ENCODE results near the gene MYO16. TPM values are rescaled to one million over a fixed set of nuclear protein-coding genes. Genes with fewer than 3 reads are reported as not detected.

Gene MYO16
- polyA plus RNA-seq, 1 donor from 2014 or later = 2.5 TPM

- H4K20me1 ChIP-seq (ENCODE audit: insufficient read depth) = no peaks in the 10 kb centered on the region
- no peak for TF ChIP-seq EP300 (conservative IDR thresholded peaks at IDR 0.05; ENCODE audit: poor library complexity, severe bottlenecking)
- no peak for TF ChIP-seq CTCF (IDR thresholded peaks at IDR 0.05; ENCODE audit: poor library complexity, severe bottlenecking)
- TF ChIP-seq REST (IDR thresholded peaks at IDR 0.05; ENCODE audit: borderline replicate concordance) = no peak
- TF ChIP-seq TAF1 (IDR thresholded peaks at IDR 0.05; ENCODE audit: low read depth) = no peak
- TF ChIP-seq EZH2 (IDR thresholded peaks at IDR 0.05; ENCODE audit: borderline replicate concordance, insufficient read depth, low read length, poor library complexity, severe bottlenecking) = no peak
- TF ChIP-seq POLR2AphosphoS5 (IDR thresholded peaks at IDR 0.05) = no peak
- no peak for TF ChIP-seq RAD21 (conservative IDR thresholded peaks at IDR 0.05)
- TF ChIP-seq SMC3 (conservative IDR thresholded peaks at IDR 0.05; ENCODE audit: poor library complexity) = no peak
- no peak for TF ChIP-seq MXI1 (conservative IDR thresholded peaks at IDR 0.05; ENCODE audit: poor library complexity, severe bottlenecking)
These were observed 18.9 kb upstream of the MYO16 start for GRCh38 chr13:108610507-108610906.

GRCh38 chr13:108615241-108615640, 14.2 kb upstream of the MYO16 start:
- H3K4me3 ChIP-seq (ENCODE audit: low read length) = no peak overlapping the region
- no peak overlapping the region for H2AFZ ChIP-seq (ENCODE audit: low read depth, low read length)
- no peaks in the 10 kb centered on the region for H3K9me3 ChIP-seq (ENCODE audit: low read length)
- H3K79me2 ChIP-seq (replicated peaks; ENCODE audit: insufficient read depth, low read length) = no peaks in the 10 kb centered on the region
- no peaks in the 10 kb centered on the region for H3K36me3 ChIP-seq (ENCODE audit: insufficient read depth, low read length)
- no peaks in the 10 kb centered on the region for H4K20me1 ChIP-seq (ENCODE audit: insufficient read depth)
- TF ChIP-seq REST (IDR thresholded peaks at IDR 0.05; ENCODE audit: borderline replicate concordance) (no peak), CTCF (IDR thresholded peaks at IDR 0.05; ENCODE audit: poor library complexity, severe bottlenecking) (no peak), SMC3 (conservative IDR thresholded peaks at IDR 0.05; ENCODE audit: poor library complexity) (no peak), EP300 (conservative IDR thresholded peaks at IDR 0.05; ENCODE audit: poor library complexity, severe bottlenecking) (no peak), EZH2 (IDR thresholded peaks at IDR 0.05; ENCODE audit: borderline replicate concordance, insufficient read depth, low read length, poor library complexity, severe bottlenecking) (no peak), TAF1 (IDR thresholded peaks at IDR 0.05; ENCODE audit: low read depth) (no peak), MXI1 (conservative IDR thresholded peaks at IDR 0.05; ENCODE audit: poor library complexity, severe bottlenecking) (no peak), RAD21 (conservative IDR thresholded peaks at IDR 0.05) (no peak), POLR2AphosphoS5 (IDR thresholded peaks at IDR 0.05) (no peak)
- no peaks in the 10 kb centered on the region for H3K9me2 ChIP-seq (ENCODE audit: insufficient read depth, low read length)
- H3K27me3 ChIP-seq (ENCODE audit: insufficient read depth, low read depth, low read length) = no peaks in the 10 kb centered on the region
- no peak overlapping the region for H3K9ac ChIP-seq (ENCODE audit: low read length)
- H3F3A ChIP-seq (ENCODE audit: insufficient read depth, low read length, poor library complexity, severe bottlenecking) = no peaks in the 10 kb centered on the region
- H3K4me2 ChIP-seq (ENCODE audit: low read length) = no peak overlapping the region
- H3K27ac ChIP-seq (ENCODE audit: low read length) = no peak overlapping the region

More at GRCh38 chr13:108610507-108610906, 18.9 kb upstream of the MYO16 start:
- no peak overlapping the region for H3K4me3 ChIP-seq (ENCODE audit: low read length)
- H3K36me3 ChIP-seq (ENCODE audit: insufficient read depth, low read length) = no peaks in the 10 kb centered on the region
- H3K79me2 ChIP-seq (replicated peaks; ENCODE audit: insufficient read depth, low read length) = no peaks in the 10 kb centered on the region
- peaks cover 4% of the 10 kb centered on the region for H3K9me3 ChIP-seq (ENCODE audit: low read length)
- H3K4me2 ChIP-seq (ENCODE audit: low read length) = no peak overlapping the region
- no peak overlapping the region for H3K9ac ChIP-seq (ENCODE audit: low read length)
- H3K9me2 ChIP-seq (ENCODE audit: insufficient read depth, low read length) = no peaks in the 10 kb centered on the region
- H3F3A ChIP-seq (ENCODE audit: insufficient read depth, low read length, poor library complexity, severe bottlenecking) = no peaks in the 10 kb centered on the region
- no peak overlapping the region for H2AFZ ChIP-seq (ENCODE audit: low read depth, low read length)
- no peaks in the 10 kb centered on the region for H3K27me3 ChIP-seq (ENCODE audit: insufficient read depth, low read depth, low read length)
- H3K27ac ChIP-seq (ENCODE audit: low read length) = no peak overlapping the region

All from neural cell (in vitro differentiated cells).